ENCODE results near the gene SMYD3.
A peak's percentile ranks its signal among the peaks of the same experiment; 100 is the strongest.

Gene SMYD3

DNA sequence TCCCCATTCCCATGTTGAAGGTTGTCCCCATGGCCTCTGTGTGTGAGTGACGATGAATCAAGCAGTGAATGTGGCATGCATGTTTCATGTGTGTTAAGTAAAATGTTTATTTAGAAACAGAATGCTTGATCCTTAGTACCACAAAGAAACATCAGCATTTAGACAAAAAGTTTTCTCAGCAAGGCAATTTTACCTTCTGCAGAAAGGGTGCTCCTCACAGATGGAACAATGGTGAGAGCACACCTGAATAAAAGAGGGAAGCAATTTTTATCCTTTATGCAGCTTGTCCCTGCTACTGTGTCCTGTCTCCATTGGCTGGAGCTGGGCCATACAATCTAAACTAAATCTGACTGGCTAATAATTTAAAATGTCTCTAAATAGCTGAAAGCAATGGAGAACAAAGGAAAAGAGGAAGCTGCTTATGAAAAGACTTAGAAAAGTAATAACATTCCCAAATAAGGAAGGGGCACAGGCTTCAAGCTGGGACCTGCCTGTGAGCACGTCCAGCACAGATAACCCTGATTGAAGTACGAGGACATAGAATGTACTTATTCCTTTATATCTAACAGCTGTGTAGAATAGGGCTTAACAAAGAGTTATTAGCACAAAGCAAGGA, 8.4 kb upstream of the SMYD3 start:
- DNase-seq (ENCODE audit: low spot score) = no peak

DNA sequence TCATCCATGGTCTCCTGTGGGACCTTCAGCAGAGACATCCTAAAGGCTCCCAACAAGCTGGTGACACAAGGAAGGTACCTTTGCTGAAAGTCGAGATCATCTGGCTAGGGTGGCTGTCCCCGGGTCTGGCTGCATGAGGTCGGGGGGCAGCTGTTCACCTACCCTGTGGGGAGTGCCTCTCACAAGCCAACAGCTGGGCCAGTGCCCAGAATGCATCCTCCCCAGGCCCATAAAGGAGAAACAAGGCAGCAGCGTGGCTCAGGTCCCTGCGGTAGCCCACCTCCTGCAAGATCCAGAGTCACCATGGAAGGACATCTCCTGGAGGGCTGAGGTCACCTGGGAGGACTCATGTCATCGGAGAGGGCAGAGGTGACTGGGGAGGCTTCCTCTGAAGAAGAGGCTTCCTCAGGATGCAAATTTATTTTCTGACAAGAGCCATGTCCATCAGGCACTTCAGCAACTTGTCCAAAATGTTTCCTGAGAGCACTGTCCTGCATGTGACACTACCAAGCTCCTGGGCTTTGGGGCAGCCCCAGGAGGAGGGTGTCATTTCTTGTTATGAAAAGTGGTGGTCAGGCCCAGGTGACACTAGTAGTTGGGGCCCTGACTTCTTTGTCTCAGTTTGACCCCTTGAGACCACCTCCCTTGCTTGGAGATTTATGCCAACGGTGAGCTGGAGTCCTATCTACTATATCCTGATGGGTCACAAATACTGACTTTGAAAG, 6.7 kb upstream of the SMYD3 start:
- no peak for DNase-seq (ENCODE audit: low spot score)

DNA sequence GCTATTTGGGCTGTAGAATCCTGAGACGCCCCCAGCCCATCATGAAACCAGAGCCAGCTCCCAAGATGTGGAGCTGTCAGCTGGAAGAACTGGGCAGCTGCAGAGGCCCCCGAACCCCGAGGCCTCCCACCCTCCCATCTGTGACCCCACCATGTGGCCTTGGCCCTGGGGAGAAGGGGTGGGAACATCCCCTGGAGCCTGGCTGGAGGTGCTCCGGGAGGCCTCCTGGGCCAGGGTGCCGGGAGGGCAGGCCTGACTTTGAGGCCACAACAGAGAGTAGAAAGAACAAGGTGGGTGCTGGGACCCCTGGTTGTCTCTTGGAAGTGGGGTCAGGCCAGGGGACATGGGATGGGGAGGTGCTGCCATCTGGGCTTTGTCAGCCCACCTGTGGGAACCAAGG, 6.0 kb upstream of the SMYD3 start:
- DNase-seq (ENCODE audit: low spot score) = no peak

DNA sequence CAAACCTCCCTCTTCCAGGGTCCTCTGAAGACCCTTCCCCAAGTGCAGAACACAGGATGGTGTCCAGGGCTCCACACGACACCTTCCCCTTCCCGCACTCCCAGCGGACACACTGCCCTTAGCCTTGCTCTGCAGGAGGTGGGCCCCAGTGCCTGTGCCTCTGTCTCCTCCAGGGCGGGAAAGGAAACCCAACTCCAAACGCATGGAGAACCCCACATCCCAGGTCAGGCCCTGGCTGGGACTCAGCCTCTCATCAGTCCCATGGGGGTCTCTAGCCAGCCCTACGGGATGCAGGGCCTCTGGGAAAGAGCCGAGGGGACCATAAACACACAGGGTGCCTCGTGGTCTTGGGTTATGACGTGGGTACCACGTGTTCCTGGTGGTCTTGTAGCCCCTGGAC, 5.6 kb upstream of the SMYD3 start:
- no peak for DNase-seq (ENCODE audit: low spot score)

DNA sequence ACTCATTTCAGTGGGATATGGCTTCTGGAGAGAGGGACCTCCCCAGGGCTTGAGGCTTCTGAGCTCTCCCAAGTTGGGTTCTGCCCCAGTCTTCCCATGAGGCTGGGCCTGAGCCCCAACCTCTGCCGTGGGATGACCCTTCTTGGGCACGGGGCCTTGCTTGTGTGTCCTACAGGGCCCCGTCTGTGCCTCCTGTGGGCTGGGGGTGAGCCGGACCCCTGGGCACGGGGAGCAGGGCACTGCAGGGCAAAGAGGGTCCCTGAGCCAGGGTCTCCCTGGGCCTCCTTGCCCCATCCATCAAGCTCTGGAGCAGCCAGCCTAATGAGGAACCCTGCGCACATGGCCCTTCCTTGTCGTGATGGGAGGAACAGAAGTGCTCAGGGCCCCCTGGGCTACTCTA, 5.2 kb upstream of the SMYD3 start:
- DNase-seq (ENCODE audit: low spot score) = no peak

DNA sequence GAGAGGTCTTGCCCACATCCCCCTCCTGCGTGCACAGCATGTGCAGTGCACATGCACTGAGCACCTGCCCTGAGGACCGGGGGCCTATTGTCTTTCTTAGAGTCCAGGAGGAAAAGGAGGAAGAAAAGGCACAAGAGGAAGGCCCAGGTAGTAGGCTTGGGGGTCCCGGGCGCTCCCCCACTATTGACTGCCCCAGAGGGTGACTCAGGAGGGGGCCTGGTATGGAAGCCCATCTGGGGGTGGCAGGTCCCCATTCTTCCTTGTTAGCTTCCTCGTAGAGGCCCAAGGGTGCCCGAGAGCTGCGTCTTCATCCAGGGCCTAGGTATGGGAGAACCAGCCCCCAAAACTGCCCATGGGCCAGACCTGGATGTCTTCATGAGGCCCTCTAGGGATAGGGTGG, 4.1 kb upstream of the SMYD3 start:
- no peak for DNase-seq (ENCODE audit: low spot score)

DNA sequence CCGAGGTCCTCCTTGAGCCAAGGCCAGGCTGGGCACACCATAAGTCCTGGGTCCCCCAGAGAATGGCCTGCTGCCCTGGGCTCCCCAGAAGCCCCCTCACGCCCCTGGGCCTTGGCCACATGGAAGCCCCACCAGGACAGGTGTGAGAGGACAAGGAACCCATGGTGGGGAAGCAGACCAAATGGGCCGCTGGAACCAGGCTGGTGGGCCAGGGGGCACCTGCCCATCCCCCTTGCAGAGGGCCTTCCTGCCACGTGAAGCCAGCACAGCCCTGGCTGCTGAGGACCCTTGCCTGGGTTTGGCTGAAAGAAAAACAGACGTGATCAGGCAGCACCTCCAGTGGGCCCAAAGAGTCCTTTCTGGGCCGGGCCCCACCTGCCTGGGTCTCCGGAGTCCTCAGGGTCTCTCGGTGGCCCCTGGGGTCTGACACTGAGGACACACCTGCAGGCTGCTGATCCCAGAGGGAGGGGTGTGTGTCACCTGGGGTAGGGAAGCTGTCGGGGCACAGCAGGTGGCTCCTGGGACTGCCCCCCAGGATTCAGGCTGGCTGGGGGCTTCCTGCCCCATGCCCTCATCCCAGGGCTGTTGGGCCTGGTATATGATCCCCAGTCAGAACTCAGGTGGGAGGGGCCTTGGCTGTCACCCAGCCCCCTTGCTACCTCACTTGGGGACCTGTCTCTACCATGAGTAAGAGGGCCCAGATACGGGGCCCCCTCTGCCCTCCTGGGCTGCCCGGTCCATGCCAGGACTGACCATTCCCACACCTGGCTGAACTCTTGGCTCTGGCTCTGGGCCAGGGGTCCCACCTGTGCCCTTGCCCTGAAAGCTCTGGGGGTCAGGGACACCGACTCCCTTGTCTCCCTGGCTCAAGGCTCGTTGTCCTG, 3.3 kb upstream of the SMYD3 start:
- no peak for DNase-seq (ENCODE audit: low spot score)

DNA sequence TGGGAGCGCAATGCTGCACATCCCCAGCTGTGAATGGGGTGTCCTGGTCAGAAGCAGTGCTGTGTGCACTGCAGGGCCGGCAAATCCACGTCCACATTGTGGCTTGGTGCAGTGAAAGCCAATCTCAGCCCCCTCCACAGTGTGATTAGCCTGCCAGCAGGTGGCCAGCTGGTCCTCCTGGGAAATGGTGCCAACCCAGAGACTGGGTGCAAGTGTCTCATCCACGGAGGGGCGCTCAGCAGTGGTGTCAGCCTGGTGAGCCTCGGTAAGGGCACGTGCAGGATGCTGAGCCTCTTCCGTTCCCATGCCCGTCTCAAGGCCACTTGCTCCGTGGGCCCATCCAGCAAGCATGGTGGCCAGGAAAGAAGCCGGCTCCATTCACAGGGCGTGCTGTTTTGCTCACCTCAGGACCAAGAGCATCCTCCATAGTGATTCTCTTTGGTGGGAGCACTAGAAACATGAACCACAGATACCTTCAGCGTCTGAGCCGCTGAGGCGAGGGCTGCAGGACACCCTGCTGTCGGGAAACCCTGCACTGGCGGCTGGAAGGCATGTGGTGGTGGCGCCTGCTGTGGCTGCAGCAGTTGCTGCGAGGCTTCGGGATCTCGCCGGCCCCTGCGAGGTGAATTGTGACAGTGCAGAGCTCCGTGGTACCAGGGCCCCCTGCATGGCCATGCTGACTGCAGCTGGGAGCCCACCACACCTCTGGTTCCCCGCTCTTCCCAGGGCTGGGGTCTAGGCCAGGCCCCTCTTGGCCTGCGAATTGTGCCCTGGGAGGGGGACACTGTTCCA, 2.0 kb upstream of the SMYD3 start:
- DNase-seq (ENCODE audit: low spot score) = no peak

DNA sequence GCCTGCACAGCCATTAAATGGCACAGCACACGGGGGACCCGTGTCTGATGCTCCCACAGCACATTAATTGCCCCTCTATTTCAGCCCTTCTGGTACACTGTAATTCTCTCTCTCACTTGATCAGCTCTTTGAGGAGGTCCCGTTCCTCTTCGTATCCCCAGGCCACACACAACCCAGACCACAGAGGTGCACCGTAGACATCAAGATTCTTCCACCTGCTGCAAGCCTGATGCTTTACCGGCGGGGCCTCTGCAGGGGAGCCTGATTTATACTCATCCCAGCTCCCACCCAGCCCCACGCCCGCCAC, 759 bp downstream of the SMYD3 start:
- no peak for DNase-seq (ENCODE audit: low spot score)

DNA sequence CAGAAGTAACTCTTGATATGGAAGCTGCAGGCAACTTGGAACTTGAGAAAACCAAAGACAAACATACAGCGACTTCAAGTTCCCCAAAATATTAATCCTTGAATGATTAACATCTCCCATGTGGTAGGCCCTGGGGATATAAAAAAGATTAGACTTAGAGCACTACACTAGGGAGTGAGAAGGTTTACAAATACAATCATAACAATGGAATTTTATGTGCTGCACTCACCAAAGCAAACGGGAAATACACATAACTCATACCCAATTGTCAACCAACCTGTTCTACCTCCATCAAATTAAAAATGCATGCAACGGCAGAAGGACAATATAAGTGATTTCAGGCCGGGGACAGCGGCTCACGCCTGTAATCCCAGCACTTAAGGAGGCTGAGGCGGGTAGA, 3.7 kb downstream of the SMYD3 start:
- DNase-seq (ENCODE audit: low spot score) = no peak

DNA sequence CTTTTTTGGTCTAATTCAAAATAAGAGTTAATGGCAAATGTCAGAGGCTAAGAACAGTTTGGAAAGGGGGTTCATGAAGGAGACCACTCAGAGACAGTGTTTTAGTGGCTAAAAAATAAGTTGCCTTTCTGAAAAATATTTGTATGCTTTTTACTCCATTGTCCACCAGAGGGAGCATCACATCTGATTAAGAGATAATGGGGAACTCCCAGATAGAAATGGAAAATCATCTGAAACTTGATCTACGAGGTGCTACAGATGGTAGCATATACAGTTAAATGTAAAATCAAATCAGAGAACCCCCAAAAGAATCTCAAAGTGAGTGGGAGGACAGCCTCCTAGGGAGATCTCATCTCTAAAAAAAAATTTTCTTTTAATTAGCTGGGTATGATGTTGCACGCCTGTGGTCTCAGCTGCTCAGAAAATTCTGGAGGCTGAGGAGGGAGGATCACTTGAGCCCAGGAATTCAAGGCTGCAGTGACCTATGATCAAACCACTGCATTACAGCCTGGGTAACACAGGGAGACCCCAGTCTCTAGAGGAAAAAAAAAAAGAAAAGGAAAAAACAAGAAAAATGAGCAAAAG, 9.7 kb downstream of the SMYD3 start:
- peak; percentile 52 for DNase-seq (ENCODE audit: low spot score)

DNA sequence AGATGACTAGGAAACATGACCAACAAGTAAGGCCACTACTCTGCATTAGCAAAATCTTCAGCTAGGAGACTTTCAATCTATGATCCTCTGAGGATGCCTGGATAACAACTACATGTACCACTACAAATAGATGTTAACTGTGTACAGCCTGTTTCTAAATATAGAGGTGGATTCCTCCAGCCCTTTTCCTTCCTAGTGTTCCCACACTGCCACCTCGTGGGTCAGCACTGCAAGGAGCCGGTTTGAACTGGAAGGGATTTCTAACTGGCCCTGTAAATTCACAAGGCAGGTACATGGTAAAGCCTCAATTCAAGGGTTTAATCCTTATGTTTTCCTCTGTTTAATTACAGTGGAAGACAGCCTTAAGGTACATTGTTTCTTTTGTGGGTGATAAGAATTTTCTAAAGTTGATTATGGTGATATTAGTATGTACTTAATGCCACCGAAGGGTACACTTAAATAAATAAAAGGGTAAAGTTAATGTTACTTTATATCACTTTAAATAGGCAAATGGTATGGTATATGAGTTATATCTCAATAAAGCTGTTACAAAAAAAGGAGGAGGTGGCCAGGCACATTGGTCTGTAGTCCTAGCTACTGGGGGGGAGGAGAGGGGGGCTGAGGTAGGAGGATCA, 14.4 kb downstream of the SMYD3 start:
- peak; percentile 77 for DNase-seq (ENCODE audit: low spot score)

DNA sequence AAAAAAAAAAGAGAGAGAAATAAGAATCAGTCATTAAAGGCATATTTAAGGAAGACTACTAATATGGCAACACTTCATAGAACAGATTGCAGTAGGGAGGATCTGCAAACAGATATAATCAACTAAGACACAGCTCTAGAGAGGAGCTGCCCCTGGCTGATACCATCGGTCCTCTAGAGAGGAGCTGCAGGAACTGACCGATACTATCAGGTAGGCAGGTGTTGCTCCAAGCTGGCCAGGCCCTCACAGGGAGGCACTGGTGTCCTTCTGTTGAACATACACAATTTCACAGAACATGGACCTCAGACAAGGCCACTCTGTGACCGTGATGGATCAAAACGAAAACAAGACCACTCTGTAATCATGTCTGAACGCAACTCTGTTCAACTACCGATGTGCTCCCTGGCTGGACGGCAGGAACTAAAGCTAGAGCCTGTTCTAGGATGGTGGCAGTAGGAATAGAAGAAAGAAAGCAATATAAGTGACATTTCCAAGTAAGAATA, 15.5 kb downstream of the SMYD3 start:
- no peak for DNase-seq (ENCODE audit: low spot score)

DNA sequence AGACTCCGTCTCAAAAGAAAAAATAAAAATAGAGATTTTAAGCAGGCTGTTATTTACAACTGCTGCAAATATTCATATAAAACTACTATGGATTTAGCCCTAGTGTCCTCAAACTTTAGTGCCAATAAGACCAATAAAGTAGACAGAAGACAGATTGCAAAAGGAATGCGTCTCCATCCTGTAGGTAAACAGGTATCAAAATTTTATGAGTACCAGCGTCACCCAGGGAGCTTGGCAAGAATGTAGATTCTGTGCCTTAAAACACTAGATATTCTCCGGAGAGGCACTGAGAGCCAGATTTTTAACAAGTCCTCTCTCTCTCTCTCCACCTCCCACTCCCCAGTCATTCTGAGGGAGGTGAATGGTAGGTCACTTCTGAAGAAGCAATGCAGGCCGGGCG, 18.4 kb downstream of the SMYD3 start:
- DNase-seq (ENCODE audit: low spot score) = no peak

DNA sequence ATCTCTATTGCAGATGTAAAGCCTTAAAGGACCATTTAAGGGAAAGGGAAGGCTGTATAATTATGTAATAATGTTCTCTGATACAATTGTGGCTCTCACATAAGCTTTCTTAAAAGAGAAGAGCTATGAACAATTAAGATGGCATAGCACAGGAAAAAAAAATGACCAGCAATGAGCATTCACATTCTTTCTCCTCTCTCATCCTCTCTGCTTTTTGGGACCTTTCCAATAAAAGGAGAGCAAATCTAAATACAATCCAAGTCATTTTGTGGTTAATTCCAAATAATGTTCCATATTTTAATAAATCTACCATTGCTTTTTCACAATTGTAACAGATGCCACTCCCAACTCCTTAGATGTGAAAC, 23.5 kb downstream of the SMYD3 start:
- DNase-seq (ENCODE audit: low spot score) = no peak

DNA sequence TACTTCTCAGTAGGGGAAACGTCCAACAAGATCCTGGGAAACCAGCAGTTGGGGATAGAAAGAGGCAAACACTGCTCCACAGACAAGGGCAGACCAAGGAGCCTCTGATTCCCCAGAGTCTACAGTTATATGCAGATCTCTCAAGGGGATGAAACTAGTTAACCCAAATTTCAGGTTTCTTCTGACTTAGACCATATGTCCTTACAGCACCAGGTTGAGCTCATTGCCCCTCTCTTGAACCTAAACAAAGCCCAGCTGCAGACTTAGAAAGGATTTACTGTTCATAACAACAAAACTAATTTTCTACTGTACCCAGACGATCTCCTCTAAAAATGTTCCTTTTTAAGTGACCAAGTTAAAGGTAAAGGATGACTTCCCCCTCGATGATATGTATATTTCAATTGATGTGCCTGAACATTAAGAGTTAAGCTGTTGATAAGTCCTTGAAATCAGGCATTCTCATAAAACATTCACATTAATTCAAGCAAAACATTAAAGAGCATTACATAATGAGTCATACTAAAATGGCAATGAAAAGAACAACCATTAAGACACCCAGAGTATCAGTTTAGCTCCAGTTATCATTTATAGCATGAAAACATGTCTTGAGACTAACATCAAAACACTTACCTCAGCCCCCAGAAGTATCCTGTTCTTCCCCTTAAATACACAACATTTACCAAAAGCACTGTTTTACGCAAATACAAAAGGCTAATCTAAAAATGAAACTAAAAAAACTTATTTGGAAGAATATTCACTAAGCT, 24.1 kb downstream of the SMYD3 start:
- DNase-seq (ENCODE audit: low spot score) = no peak

DNA sequence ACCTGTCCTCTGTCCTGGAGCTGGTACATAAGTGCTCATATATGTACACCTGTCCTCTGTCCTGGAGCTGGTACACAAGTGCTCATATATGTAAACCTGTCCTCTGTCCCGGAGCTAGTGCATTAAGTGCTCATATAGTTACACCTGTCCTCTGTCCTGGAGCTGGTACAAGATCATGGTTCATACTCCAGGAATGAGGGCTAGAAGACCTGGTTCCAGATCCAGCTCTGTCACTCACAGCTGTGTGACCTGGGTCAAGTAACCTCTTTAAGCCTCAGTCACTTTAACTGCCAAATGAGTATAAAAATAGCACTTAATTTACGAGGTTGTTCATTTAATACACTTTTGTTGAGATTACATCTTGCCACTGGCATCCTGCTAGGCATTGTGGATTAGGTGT, 28.0 kb downstream of the SMYD3 start:
- DNase-seq (ENCODE audit: low spot score) = no peak

DNA sequence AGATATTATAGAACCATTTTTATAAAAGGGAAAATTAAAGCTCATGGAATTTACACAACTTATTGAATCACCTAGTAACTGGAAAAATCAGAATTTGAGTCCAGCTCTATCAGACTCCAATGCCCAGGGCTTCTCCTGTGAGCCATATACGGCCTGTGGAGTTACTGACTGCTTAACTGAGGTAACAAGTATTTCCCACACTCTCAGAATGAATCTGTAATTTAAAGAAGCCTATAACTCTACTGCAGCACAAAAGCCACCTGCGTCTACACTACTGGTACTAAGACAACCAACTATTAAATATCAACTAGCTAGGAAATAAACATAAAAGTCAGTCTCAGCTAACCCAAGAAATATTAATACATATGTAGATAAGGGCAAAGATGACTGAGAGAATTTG, 29.4 kb downstream of the SMYD3 start:
- no peak for DNase-seq (ENCODE audit: low spot score)

DNA sequence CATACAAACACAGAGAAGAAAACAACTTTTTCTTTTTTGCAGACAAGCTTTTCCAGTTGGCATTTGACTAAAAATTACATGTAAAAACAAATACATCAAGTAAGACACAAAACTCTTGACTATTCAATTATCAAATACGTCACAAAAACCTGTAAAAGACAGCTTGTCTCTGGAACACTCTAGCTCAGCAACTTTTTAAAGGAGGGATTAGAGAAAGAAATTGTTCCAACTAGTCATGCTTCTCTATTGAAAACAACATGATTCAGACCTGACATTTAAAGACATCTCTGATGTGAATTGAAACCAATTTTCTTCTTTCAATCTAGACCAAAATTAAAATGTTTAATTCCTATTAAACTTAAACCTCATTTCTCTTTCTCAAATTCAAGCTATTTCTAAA, 30.3 kb downstream of the SMYD3 start:
- DNase-seq (ENCODE audit: low spot score) = no peak

DNA sequence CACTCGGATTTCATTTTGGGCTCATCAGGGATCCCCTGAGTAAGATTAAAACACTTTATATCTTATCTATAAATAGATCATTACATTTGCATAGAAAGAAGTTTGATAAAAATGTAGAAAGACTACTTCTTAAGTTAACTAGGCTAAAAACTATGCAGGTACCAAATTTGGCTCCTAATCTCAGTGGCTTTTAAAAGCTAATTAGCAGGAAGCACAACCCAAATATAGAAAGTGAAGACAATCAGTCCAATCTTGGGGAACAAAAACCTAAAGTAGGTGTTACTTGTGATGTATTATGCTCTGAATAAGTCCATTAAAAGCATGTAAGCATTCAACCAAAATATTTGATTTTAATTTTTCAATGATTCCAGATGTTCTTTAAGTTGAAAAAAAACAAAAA, 35.4 kb downstream of the SMYD3 start:
- no peak for DNase-seq (ENCODE audit: low spot score)

DNA sequence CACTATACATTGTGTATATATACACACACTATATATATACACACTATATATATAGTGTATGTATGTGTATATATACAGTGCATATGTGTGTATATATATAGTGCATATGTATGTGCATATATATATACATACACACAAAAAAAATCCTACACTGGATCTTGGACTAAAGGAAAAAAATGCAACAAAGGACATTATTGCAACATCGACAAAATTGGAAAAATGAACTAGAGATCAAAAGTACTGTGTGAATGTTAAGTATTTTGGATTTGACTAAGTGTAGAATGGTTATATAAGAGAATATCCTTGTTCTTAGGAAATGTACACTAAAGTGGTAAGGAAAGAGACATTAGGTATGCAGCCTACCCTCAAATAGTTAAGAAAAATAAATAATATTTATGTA, 36.5 kb downstream of the SMYD3 start:
- no peak for DNase-seq (ENCODE audit: low spot score)

Data from iPS-NIHi11 (cell line).